ENCODE results near the gene C11orf98.
"Not testable (repeated sequence)": the region's sequence is repeated elsewhere in the genome, so short reads cannot be mapped to it uniquely, and the experiment has no call there.

C11orf98 gene

DNA sequence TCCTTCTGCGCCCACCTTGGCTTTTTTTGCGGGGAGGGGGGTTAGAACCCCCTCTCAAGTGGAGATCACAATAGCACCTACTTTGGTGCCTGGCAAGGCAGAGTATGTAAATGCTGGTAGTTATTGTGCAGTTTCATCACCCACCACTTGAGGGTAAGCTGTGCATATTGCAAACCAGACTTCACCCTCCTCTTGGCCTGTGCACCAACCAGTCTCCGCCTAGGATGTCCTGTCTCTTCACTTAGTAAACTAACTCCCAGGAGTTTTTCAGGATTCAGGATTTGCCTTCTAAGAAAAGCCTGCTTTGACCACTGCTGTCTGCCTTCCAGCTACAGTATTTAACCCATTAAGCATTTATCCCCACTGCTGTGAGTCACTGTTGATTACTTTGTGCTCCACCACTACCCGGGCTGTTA, 15.8 kb upstream of the C11orf98 start:
- DNase-seq (ENCODE audit: low read depth) = peak; percentile 53
- TF ChIP-seq, protein P1, sequence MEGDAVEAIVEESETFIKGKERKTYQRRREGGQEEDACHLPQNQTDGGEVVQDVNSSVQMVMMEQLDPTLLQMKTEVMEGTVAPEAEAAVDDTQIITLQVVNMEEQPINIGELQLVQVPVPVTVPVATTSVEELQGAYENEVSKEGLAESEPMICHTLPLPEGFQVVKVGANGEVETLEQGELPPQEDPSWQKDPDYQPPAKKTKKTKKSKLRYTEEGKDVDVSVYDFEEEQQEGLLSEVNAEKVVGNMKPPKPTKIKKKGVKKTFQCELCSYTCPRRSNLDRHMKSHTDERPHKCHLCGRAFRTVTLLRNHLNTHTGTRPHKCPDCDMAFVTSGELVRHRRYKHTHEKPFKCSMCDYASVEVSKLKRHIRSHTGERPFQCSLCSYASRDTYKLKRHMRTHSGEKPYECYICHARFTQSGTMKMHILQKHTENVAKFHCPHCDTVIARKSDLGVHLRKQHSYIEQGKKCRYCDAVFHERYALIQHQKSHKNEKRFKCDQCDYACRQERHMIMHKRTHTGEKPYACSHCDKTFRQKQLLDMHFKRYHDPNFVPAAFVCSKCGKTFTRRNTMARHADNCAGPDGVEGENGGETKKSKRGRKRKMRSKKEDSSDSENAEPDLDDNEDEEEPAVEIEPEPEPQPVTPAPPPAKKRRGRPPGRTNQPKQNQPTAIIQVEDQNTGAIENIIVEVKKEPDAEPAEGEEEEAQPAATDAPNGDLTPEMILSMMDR (IDR thresholded peaks at IDR 0.05; ENCODE audit: low read depth, low read length, missing control alignments) = peak; percentile 73

GRCh38 chr11:62678770-62679696, 14.0 kb upstream of the C11orf98 start, which contains the start of gene UBXN1:
TSS of gene UBXN1 (minus strand) at chr11:62679073. CDS start at chr11:62678923, 150 bp downstream.
- H3K4me3 ChIP-seq (ENCODE audit: low read depth, low read length) = peak within 1 kb of the TSS; percentile 79
- peak; percentile 75 for DNase-seq (ENCODE audit: low read depth)
- TF ChIP-seq, protein P1 (IDR thresholded peaks at IDR 0.05; ENCODE audit: low read depth, low read length, missing control alignments) = no peak

More for the DNA sequence above, 15.8 kb upstream of the C11orf98 start:
- no peak overlapping the region for H3K4me3 ChIP-seq (ENCODE audit: low read depth, low read length)

GRCh38 chr11:62678433-62678769, 13.4 kb upstream of the C11orf98 start:
- H3K4me3 ChIP-seq (ENCODE audit: low read depth, low read length) = peak overlapping the region; percentile 79

DNA sequence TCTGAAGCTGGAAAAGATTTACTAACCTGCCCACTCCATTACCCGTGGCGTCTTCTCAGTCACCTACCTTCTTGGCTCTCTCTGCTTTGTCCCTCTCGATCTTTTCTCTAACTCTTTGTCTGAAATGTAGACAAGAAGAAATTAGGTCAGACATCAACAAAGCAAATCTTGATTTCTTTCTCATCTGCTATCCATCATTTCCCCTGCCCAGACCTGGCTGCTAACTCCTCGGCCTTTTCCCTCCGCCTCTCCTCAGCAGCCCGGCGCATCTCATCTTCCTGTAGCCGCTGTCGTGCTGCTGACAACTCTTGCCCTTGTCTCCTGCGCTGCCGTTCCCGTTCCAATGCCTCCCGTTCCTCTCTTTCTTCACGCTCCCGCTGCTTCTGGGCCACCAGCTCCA, 12.7 kb upstream of the C11orf98 start:
- peak overlapping the region; percentile 79; the same call in 1 of the 2 replicates for H3K4me3 ChIP-seq (ENCODE audit: low read depth, low read length)
- TF ChIP-seq, protein P1 (IDR thresholded peaks at IDR 0.05; ENCODE audit: low read depth, low read length, missing control alignments) = no peak
- no peak for DNase-seq (ENCODE audit: low read depth)

More at GRCh38 chr11:62678433-62678769, 13.4 kb upstream of the C11orf98 start:
- TF ChIP-seq, protein P1 (IDR thresholded peaks at IDR 0.05; ENCODE audit: low read depth, low read length, missing control alignments) = no peak
- no peak for DNase-seq (ENCODE audit: low read depth)

DNA sequence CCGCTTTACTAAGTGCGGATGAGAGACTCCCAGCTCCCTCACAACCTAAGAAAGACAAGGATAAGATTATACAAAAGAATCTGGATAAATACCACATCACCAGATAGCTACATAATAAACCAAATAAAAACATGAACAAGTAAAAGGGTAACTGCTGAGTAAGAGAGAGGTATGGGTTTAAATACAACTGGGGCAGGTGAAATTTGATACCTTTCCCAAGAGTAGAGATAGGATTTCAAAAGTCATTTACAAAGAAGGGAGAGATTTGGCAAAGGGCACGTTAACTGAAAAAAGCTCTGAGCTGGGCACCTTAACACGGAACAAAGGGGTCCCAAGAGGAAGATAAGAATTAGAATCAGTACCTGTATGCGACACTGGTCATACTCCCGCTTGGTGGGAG, 12.1 kb upstream of the C11orf98 start:
- no peak for DNase-seq (ENCODE audit: low read depth)
- no peak overlapping the region for H3K4me3 ChIP-seq (ENCODE audit: low read depth, low read length)
- TF ChIP-seq, protein P1 (IDR thresholded peaks at IDR 0.05; ENCODE audit: low read depth, low read length, missing control alignments) = no peak

DNA sequence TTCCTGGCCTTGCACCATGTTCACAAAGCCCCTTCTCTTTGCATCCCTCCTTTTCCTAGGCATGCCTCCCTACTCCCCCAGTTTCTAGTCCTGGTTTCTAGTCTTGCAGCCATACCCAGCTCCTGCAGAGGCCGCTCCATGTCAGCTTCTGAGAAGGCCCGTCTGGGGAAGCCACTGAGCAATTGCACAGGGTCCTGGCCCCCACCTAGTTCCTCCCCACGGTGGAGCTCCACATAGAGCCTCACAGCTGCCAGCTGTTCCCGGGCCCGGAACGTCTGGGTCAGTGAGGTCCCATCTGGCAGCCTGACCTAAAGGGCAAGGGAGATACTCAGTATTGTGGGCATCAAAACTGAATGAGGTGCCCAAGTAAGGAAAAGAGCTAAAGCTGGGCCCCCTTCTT, 11.7 kb upstream of the C11orf98 start:
- TF ChIP-seq, protein P1 (IDR thresholded peaks at IDR 0.05; ENCODE audit: low read depth, low read length, missing control alignments) = no peak
- H3K4me3 ChIP-seq (ENCODE audit: low read depth, low read length) = no peak overlapping the region
- DNase-seq (ENCODE audit: low read depth) = no peak

- DNase-seq (ENCODE audit: low read depth); H3K4me3 ChIP-seq (ENCODE audit: low read depth, low read length): not testable (repeated sequence)
Measured at GRCh38 chr11:62675415-62675814, 10.4 kb upstream of the C11orf98 start.
